Stomach (tissue), 4 donors: ENCODE measurements around the gene KCTD10.
"Not testable (repeated sequence)": the region's sequence is repeated elsewhere in the genome, so short reads cannot be mapped to it uniquely, and the experiment has no call there.

Experiments used
- POLR2A ChIP-seq, 4 donors: fragments of 450-650 bp; IDR thresholded peaks; one replicate each; pipeline ENCODE4 v1.6.1; 2016; ENCODE audit warnings: antibody characterized with exemption in 4 of 4, control low read depth in 2 of 4, mild to moderate bottlenecking in 1 of 4, moderate library complexity in 1 of 4
- POLR2AphosphoS5 ChIP-seq, 3 donors: sonication (generic); formaldehyde crosslinking; IDR thresholded peaks; one replicate each; pipeline ENCODE4 v1.6.1; 2016; ENCODE audit warnings: antibody characterized with exemption in 3 of 3

- not testable (repeated sequence) for TF ChIP-seq POLR2A, POLR2AphosphoS5 (IDR thresholded peaks at IDR 0.05)
Observed at GRCh38 chr12:109439951-109440350, 37.1 kb downstream of the KCTD10 start.
